ENCODE measurements around the gene DSTYK.
"Not testable (repeated sequence)": the region's sequence is repeated elsewhere in the genome, so short reads cannot be mapped to it uniquely, and the experiment has no call there.

Gene DSTYK

DNA sequence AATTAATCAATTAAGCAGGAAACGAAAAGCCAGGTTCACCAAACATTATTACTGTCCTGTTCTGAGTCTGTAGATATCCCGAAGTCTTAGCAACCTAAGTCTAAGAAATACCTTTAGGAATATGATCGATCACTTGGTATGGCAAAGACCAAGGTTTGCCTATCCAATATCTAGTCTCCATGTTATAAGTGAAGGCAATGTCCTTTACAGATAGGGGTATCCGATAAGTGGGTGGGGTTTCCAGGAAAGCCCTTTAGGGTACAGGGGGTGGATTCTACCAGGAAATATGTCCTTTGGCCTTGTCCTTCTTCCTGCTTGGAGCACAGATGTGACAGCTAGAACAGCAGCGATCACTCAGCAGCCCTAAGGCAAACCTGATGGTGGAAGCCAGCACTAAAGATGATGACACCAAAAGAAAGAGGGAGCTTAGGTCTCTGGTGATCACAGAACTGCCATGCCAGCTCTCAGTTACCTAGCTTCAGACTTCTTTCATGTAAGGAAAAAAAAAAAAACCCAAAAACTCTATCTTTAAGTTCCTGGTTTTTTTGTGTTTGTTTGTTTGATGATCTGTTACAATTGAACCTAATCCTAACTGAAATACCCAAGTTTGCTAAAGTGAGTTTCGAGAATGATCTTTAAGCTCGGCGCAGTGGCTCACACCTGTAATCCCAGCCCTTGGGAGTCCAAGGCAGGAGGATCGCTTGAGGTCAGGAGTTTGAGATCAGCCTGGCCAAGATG is 40.8 kb downstream of the DSTYK start:
- no peak for DNase-seq (ENCODE audit: low spot score)

DNA sequence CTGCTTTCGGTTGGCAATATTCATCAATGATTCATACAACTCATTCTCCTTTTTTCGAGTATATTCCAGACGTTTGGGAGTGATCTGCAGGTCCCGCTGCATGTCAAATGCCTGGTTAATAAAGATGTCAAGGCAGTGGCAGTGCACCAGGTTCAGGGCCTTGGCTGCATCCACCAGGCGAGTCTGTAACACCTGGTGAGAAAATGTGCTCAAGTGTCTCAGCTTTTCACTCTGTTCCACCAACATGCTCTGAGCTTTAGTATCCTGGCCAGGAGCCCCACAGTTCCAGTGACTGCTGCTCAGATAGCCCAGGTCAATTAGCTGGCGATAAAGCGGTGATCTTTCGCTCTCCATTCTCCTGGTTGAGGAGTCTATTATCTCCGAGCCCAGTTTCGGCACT is 42.3 kb downstream of the DSTYK start:
- DNase-seq (ENCODE audit: low spot score), result no peak

DNA sequence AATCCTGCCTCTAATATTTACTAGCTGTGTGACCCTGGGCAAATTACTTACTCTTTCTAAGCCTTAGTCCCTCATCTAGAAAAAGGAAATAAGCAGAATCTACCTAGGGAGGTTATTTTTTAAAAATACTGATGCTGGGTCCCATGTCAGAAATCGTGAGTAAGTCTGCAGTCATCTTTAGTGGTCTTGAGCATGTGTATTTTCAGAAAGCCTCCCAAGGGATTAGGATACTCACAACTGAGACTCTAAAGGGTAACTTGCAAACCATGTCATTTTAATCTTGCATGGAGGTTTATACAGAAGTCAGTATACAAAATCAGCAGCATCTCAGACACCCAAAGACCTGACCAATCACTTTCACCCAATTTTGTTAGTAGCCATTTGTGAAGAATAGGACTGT is 43.2 kb downstream of the DSTYK start:
- no peak for DNase-seq (ENCODE audit: low spot score)

DNA sequence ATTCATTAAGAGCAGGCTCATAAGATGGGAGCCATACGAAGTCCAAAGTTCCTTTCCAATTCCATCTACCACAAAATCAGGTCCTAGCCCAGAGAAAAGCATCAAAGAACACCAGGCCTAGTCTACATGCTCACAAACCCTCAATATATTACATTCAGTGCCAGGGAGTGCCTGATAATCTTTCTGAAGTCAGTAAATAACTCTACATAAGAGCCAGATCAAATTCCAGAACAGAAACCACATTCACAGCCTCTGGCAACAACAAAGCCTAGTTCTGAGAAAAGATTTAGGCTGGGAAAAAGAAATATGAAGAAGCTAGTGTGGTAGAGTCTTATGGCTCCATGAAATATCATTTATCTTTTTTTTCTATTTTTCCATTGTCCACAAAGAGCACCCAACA is 49.2 kb downstream of the DSTYK start:
- DNase-seq (ENCODE audit: low spot score), result peak; percentile 26

DNA sequence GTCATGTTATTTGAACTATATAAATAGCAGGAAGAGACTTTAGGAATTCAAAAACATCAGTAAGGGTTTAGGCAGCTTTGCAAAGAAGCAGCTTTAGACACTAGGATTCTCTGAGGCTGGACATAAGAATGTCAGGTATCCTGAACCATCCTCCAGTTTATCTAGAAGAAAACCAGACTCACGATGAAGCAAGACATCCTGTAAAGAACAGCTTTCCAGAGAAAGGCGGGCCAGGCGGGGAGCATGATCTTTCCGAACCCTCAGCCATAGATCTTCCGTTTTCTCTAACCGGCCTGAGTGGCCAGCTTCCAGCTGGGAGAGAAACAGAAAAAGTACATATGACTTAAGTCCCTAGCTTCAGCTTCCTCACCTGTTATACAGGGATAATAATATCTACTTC is 50.4 kb downstream of the DSTYK start:
- no peak for DNase-seq (ENCODE audit: low spot score)

DNA sequence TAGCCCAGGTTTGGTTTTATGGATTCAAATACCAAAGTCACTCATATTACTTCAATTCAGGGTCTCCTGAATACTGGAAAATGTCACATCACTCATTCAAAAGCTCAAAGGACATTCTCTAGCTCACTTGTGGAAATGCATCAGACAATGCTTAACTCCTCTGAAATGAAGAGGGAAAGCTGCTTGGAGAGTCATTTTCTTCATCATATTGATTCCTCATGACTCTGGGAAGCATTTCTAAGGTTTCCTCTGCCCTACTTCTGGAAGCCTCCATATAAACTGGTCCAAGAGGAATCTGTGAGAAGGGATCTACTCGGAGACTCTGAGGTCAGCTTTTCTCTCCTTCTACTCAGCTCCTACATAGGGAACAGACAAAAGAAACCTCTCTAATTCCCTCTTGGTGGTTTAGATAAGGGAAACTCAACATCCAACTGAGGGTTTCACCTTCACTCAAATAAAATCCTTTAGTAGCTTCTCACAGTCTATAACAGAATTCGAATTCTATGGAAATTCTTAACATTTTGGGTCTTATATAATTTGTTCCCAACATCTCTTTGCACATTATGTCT is 53.4 kb downstream of the DSTYK start:
- DNase-seq (ENCODE audit: low spot score), result no peak

DNA sequence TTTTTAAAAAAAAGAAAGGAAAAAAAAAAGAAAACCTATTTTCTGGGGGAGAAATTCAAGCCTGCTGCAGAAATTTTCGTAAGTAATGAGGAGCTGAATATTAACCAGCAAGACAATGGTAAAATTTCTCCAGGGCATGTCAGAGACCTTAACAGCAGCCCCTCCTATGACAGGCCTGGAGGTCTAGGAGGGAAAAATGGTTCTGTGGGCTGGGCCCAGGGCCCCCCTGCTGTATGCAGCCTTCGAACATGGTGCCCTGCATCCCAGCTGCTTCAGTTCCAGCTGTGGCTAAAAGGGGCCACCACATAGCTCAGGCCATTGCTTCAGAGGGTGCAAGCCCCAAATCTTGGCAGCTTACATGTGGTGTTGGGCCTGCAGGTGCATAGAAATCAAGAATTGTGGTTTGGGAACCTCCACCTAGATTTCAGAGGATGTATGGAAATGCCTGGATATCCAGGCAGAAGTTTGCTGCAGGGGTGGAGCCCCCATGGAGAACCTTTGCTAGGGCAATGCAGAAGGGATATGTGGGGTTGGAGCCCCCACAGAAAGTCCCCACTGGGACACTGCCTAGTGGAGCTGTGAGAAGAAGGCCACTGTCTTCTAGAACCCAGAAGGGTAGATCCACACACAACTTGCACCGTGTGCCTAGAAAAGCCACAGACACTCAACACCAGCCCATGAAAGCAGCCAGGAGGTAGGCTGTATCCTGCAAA is 55.7 kb downstream of the DSTYK start:
- DNase-seq (ENCODE audit: low spot score), result not testable (repeated sequence)

DNA sequence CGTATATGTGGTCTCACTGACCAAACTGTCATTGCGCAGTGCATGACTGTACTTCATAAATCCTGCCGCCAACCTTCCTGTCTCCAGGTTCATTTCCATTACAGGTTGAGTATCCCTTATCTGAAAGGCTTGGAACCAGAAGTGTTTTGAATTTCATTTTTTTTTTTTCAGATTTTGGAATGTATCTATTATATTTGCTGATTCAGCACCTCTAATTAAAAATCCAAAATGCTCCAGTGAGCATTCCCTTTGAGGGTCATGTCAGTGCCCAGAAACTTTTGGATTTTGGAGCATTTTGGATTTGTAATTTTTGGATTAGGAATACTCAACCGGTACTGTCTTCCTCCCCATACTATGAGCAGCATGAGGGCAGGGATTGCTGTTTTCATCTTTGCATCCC is 59.0 kb downstream of the DSTYK start:
- DNase-seq (ENCODE audit: low spot score), result no peak

DNA sequence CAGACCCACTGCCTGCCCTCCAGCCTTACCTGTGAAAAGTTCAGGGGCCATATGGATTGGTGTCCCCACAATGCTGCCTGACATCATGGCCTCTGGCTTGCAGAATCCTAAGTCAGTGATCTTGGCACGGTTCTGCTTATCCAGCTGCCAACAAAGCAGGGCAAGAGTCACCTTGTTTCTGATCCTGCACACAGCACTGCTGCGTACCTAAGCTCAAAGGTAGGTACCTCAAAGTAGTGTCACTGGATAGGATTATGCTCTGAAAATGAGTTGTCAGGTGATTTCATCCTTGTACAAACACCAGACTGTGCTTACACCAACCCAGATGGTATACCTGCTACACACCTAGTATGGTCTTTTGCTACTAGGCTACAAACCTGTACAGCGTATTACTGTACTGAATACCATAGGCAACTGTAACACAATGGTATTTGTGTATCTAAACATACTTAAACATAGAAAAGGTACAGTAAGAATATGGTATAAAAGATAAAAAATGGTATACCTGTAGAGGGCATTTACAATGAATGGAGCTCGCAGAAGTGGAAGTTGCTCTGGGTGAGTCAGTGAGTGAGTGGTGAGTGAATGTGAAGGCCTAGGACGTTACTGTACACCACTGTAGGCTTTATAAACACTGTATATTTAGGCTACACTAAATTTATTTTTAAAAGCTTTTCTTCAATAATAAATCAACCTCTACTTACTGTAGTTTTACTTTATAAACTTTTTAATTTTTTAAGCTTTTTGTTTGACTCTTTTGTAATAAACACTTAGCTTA is 60.7 kb downstream of the DSTYK start:
- DNase-seq (ENCODE audit: low spot score), result no peak

DNA sequence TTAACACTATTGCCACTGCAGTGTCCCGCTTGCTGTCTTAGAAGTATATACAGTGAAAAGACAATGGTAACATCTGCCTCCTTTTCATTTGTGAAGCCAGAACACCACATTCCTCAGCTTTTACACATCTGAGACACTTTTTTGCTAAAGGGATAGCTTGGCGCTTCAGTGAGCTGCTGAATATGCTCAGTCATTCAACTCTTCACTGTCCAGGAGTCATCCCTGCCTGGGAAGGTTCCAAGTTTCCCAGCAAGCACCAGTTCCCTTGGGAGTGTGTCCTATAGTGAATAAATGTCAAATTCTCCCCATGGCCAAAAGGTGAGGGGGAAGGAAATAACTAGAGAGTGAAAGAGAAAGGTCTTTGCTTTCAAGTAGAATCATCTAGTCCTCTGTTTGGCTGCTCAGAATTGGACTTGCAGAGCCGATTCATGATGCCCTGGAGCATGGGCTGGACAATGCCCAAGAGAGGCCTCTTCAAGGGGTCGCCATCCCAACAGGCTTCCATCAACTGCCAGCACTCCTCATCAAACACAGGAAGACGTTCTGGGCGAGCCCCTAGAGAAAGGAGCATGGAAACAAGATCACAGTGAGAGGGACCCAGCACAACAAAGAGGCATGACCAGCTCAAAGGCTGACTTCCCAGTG is 64.2 kb downstream of the DSTYK start:
- peak; percentile 40 for DNase-seq (ENCODE audit: low spot score)

DNA sequence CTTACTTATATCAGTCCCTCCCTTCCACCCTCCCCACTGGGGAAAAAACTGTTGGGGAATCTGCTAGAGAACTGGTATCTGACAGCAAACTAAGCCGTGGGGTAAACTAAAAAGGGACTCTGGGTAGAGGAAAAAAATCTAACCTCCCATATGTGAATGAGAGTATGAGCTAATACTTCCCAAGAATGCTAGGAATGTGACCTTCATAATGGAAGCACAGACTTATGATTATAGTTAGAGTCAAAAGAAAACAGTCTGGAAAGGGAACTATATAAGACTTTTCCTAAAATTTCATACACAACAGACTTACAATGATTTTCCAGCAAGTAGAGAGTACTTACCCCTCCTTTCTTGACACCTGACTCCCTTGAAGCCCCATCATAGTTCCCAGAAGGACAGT is 66.8 kb downstream of the DSTYK start:
- peak; percentile 42 for DNase-seq (ENCODE audit: low spot score)

DNA sequence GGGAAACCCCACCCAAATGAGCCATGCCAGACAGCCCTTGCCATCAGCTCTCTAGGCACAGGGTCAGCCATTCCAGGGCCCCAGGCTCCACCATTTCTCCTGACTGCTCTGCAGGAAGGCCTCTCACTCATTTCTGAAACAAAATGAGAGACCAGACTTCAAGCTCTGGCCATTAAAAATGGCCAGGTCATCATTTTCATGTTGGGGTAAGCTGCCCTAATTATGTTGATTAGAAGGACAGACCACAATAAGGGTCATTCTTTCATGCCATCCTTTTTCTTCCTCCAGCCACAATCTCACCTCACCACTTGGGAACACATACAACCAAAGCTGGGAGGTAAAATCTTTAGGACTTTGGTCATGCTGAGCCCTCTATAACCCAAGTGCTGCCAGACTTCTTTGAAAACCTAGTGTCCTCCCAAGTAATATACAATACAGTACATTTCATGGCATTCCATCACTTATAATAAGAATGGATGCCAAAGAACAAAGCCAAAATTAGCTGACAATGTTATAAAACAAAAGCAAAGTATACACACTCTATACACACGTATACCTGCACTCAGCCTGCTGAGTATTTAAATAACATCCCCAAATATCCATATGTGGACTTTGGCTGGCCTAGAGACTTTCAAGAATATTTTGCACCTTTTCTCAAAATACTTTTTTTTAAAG is 67.3 kb downstream of the DSTYK start:
- no peak for DNase-seq (ENCODE audit: low spot score)

DNA sequence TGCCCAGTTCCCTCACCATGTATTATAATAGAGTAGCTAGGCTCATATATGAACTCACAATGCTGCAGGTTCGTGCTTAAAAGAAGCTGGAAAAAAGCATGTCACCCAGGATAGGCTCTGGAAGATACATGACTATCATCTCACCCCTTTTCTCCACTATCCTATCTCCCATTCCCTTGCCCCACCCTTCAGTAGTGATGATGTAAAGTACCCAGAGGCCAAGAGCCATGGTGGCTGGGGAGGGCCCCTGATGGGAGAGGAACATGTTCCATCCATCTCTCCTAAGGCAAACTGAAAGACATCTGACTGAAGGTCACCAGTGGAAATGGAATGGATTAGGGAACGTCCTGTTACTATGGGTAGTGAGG is 69.4 kb downstream of the DSTYK start:
- DNase-seq (ENCODE audit: low spot score), result no peak

DNA sequence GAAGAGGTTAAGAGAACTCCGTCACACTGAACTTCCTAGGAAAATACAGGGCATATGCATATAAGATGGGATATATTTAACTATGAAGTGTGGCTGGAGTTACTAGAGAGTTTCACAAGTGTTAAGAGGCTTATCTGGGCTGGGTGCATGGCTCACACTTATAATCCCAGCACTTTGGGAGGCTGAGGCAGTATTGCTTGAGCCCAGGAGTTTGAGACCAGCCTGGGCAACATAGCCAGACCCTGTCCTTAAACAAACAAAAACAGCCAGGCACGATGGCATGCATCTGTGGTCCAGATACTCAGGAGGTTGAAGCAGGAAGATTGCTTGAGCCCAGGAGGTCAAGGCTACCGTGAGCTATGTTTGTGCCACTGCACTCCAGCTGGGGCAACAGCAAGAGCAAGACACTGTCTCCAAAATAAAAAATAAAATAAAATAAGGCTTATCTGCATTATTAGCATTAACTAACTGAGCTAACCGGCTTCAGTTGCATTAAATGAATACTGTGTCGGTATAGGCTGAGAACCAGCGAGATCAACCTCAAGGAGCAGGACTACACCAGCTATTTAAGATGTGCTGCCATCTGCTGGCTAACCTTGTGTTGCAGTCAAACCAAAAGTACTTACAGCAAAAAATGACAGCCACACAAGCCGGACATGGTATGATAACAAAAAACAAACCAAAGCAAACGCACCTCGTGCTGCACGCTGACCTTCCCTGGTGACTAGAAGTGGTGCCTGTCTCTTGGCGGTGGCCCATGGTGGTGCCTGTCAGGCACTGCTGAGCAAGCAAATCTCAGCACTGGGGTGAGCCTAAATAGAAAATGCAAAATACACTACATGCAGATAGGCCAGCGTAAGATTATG is 70.0 kb downstream of the DSTYK start:
- DNase-seq (ENCODE audit: low spot score), result peak; percentile 87

DNA sequence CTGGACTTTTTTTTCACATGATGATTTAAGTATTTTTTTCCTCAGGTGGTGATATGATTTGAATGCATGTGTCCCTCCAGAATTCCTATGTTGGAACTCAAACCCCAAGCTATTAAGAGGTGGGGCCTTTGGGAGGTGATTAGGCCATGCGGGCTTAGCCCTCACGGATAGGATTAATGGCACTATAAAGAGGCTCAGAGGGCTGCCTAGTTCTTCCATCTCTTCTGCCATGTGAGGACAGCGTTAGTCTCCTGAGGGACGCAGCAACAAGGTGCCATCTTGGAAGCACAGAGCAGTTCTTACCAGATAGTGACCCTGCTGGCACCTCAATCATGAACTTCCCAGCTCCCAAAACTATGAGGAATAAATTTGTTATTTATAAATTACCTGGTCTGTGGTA is 71.4 kb downstream of the DSTYK start:
- DNase-seq (ENCODE audit: low spot score), result no peak

DNA sequence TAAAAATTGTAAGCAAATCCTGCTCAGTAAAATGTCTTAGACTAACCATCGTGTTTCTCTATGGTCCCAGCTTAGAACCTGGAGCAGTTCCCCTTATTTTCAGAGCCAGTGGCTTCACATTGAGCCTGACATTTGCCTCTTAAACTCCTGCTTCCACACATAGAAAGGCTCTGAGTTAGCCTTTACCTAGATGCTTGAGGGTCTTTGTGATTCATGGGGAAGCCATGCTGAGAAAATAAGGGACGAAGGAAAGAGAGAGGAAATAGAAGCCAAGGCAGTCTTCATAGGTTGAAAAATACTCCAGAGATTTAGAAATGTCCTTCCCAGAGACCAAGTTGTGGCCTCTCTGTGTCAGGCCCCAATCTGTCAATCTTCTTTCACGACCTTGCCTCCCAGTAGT is 73.6 kb downstream of the DSTYK start:
- no peak for DNase-seq (ENCODE audit: low spot score)

DNA sequence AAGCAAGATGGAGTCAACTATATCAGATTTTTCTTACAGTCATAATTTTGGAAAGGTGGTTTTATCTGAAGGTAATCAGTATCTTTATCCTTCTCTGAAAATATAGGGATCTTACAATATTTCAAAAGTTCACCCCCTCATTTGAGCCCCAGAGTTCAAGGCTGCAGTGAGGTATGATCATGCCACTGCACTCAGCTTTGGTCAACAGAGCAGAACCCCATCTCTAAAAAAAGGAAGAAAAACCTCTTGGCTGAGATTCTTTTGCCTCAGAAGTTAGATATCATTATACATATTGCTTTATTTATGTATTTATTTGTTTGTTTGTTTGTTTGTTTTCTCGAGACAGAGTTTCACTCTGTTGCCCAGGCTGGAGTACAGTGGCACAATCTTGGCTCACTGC is 78.2 kb downstream of the DSTYK start:
- DNase-seq (ENCODE audit: low spot score), result no peak

DNA sequence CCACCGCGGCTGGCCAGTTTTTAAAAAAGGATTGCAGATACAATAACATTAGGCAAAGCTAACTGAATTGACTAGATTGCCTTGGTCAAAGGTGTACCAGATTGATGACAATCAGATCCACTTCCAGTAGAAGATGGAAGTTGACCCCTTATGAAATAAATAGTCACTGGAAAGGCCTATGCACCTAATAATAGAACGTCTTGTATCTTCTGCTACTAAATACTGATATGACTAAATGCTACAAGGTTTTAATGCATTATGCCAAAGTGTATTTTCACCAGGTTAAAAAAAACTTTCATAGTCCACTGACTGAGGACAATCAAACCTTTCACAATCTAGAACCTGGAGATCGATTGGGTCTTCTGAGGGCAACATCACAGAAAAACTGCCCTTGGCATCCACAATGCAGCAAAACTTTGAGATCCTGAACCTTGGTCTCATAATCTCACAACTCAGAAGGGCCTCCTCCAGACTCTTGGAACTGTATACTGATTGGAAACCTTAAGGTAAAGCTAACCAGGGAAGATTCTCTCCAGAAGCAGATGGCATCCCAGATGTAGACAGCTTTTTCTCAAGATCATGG is 82.0 kb downstream of the DSTYK start:
- no peak for DNase-seq (ENCODE audit: low spot score)

DNA sequence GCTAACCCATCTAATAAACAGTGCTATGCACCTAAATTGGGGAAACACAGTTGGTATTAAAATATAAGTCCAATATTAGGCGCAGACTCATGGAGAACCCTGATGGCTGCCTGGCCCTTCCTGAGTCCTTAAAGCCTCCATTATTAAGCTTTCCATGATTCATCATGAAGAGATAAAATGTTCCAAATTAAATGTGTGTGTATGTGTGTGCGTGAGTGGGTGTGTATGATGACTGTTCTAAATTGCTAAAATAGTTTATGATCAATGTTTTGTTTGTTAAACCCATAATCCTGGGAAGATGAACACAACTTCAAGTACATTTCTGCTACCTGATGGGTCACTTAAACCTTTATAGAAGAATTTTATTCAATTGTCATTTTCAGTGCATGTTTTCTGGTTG is 83.5 kb downstream of the DSTYK start:
- no peak for DNase-seq (ENCODE audit: low spot score)

DNA sequence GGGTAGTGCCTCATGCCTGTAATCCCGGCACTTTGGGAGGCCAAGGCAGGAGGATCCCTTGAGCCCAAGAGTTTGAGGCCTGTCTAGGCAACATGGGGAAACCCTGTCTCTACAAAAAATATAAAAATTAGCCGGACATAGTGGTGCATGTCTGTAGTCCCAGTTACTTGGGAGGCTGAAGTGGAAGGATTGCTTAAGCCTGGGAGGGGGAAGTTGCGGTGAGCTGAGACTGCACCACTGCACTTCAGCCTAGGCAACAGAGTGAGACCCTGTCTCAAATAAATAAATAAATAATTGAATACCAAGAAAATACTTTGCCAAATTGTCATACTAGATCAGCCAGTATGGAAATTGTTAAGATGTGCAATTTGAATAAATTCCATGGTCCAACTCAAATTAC is 83.9 kb downstream of the DSTYK start:
- DNase-seq (ENCODE audit: low spot score), result no peak

All from COLO829 (cell line).